Renal cortical epithelial cell (primary cell): ENCODE measurements around the gene FNDC5. TPM values are rescaled to one million over a fixed set of nuclear protein-coding genes. Genes with fewer than 3 reads are reported as not detected.

ENCODE experiments used
- DNase-seq: peaks from one replicate; pipeline ENCODE4 v3.0.0-alpha.2; 2011; ENCODE audit warnings: low read depth
- total RNA-seq: library from RNA; depleted of rRNA; stranded (reverse); fragments of >200 nt; gene quantifications from 2 replicates; pipeline ENCODE4 v1.2.3, GENCODE V29; 2014

FNDC5 gene
- total RNA-seq, 1 donor from 2014 or later = 0.70 TPM

GRCh38 chr1:32864375-32865019 lies 6.2 kb downstream of the FNDC5 start:
- no peak for DNase-seq

GRCh38 chr1:32863881-32864245 lies 6.8 kb downstream of the FNDC5 start:
- DNase-seq = no peak

GRCh38 chr1:32863218-32863880 lies 7.4 kb downstream of the FNDC5 start:
- no peak for DNase-seq

- no peak for DNase-seq
Observed at GRCh38 chr1:32861904-32862695, 8.6 kb downstream of the FNDC5 start.

- no peak for DNase-seq
Observed at GRCh38 chr1:32860566-32860965, 10.1 kb downstream of the FNDC5 start.

GRCh38 chr1:32859915-32860314 lies 10.8 kb downstream of the FNDC5 start:
- no peak for DNase-seq

- DNase-seq = no peak
Observed at GRCh38 chr1:32858791-32859190, 11.9 kb downstream of the FNDC5 start.

- DNase-seq = no peak
Observed at GRCh38 chr1:32858136-32858535, 12.6 kb downstream of the FNDC5 start.

GRCh38 chr1:32855861-32856617 lies 14.7 kb downstream of the FNDC5 start:
- no peak for DNase-seq

GRCh38 chr1:32848354-32849063 lies 22.2 kb downstream of the FNDC5 start:
- DNase-seq = no peak

GRCh38 chr1:32831878-32832277 lies 38.8 kb downstream of the FNDC5 start:
- no peak for DNase-seq

- no peak for DNase-seq
Observed at GRCh38 chr1:32830092-32830852, 40.4 kb downstream of the FNDC5 start.

- no peak for DNase-seq
Observed at GRCh38 chr1:32828341-32828740, 42.4 kb downstream of the FNDC5 start.

GRCh38 chr1:32825181-32825580 lies 45.5 kb downstream of the FNDC5 start:
- no peak for DNase-seq

GRCh38 chr1:32818804-32819541 lies 51.7 kb downstream of the FNDC5 start:
- no peak for DNase-seq

- peak; percentile 44 for DNase-seq
Observed at GRCh38 chr1:32817815-32818786, 52.6 kb downstream of the FNDC5 start.

- peak; percentile 86 for DNase-seq
Observed at GRCh38 chr1:32817159-32817814, 53.4 kb downstream of the FNDC5 start, which contains the start of the genes S100PBP and YARS1. S100PBP (plus strand) TSS chr1:32817653; CDS start chr1:32826100, 8,447 bp downstream. YARS1 (minus strand) TSS chr1:32817358; CDS start chr1:32817244, 114 bp downstream.

GRCh38 chr1:32816676-32817158 lies 54.0 kb downstream of the FNDC5 start:
- DNase-seq = peak; percentile 36
